HepG2 (cell line): ENCODE data around the gene PRKN. TPM values are rescaled to one million over a fixed set of nuclear protein-coding genes. Genes with fewer than 3 reads are reported as not detected.

ENCODE experiments used
- ATAC-seq: fragments of 200-7000 bp; cut with Tn5 transposase; 3 replicates; pipeline ENCODE4 v1.9.1; 2020; ENCODE audit warnings: mild to moderate bottlenecking, moderate library complexity
- BruUV-seq: library from RNA; stranded (reverse); fragments of 400-500 nt; replicated peaks from 2 replicates; lab custom pipeline; 2021; lab: Mats Ljungman, UMichigan
- CTCF ChIA-PET: fragments of 300-600 bp; formaldehyde crosslinking; extraction: SDS; loops from one replicate; lab custom pipeline; 2021; ENCODE audit warnings: low total read pairs, inconsistent platforms, low intra/inter-chr PET ratio; lab: Yijun Ruan, JAX
- POLR2A ChIA-PET: fragments of 350-600 bp; sonication (Branson Sonifier 250); formaldehyde crosslinking; loops from one replicate; lab custom pipeline; 2020; ENCODE audit warnings: antibody characterized with exemption, inconsistent platforms; lab: Yijun Ruan, JAX
- DNase-seq: peaks from one replicate; pipeline ENCODE4 v3.0.0-alpha.2; 2015; ENCODE audit warnings: low spot score
- FAIRE-seq: peaks from 3 replicates; lab custom pipeline; 2011; peaks lifted over from hg19 to GRCh38; lab: Jason Lieb, UNC
- H2AFZ ChIP-seq: one replicate; pipeline ENCODE4 v1.6.1; 2011; ENCODE audit warnings: low read length, inconsistent platforms
- H3K27ac ChIP-seq: fragments of 300-600 bp; 3 replicates; pipeline ENCODE4 v1.8.0; 2011; ENCODE audit warnings: mixed run types, mild to moderate bottlenecking, mixed read lengths, low read length, inconsistent platforms; ENCODE audit not compliant: insufficient read depth; ENCODE audit errors: extremely low read length
- H3K27me3 ChIP-seq, 2 experiments: fragments of 200-600 bp in 1 of 2; 2 replicates in 1 of 2; 3 replicates in 1 of 2; pipeline versions ENCODE4 v1.6.0 to v1.8.0; 2011; ENCODE audit warnings: low read length in 2 of 2, mild to moderate bottlenecking in 2 of 2, moderate library complexity in 2 of 2, inconsistent platforms in 1 of 2; ENCODE audit not compliant: insufficient read depth in 2 of 2, control insufficient read depth in 1 of 2
- H3K36me3 ChIP-seq, 2 experiments: fragments of 200-600 bp in 1 of 2; replicated peaks in 1 of 2; 2 replicates in 1 of 2; 3 replicates in 1 of 2; pipeline versions ENCODE4 v1.5.1 to v1.8.0; 2011; ENCODE audit warnings: low read length in 2 of 2, inconsistent platforms in 1 of 2; ENCODE audit not compliant: insufficient read depth in 2 of 2, control insufficient read depth in 1 of 2
- H3K4me1 ChIP-seq: 2 replicates; pipeline ENCODE4 v1.5.1; 2012; ENCODE audit warnings: low read length, inconsistent platforms; ENCODE audit not compliant: insufficient read depth
- H3K4me2 ChIP-seq: 2 replicates; pipeline ENCODE4 v1.6.0; 2011; ENCODE audit warnings: low read depth, low read length, inconsistent platforms
- H3K4me3 ChIP-seq, 3 experiments: fragments of 200-600 bp in 1 of 3; sonication (generic), shearing (Covaris generic) in 1 of 3; replicated peaks in 1 of 3; 2 replicates each; pipeline ENCODE4 v1.5.1; 2011 to 2016; ENCODE audit warnings: low read length in 3 of 3, inconsistent platforms in 2 of 3, low read depth in 2 of 3, mild to moderate bottlenecking in 2 of 3, control low read depth in 1 of 3, mixed read lengths in 1 of 3; ENCODE audit not compliant: insufficient read depth in 1 of 3
- H3K79me2 ChIP-seq: one replicate; pipeline ENCODE4 v1.6.1; 2011; ENCODE audit warnings: low read length, inconsistent platforms; ENCODE audit not compliant: insufficient read depth
- H3K9ac ChIP-seq: 2 replicates; pipeline ENCODE4 v1.6.0; 2011; ENCODE audit warnings: mild to moderate bottlenecking, low read depth, low read length, inconsistent platforms; ENCODE audit not compliant: insufficient read depth
- H3K9me3 ChIP-seq: 2 replicates; pipeline ENCODE4 v1.5.1; 2012; ENCODE audit warnings: mild to moderate bottlenecking, low read length
- H4K20me1 ChIP-seq: 2 replicates; pipeline ENCODE4 v1.6.0; 2011; ENCODE audit warnings: inconsistent platforms, mild to moderate bottlenecking, low read length, moderate library complexity; ENCODE audit not compliant: insufficient read depth
- ATF7-NPFF ChIP-seq: sonication (generic); formaldehyde crosslinking; IDR thresholded peaks from 2 replicates; pipeline ENCODE4 v1.8.1; 2023; ENCODE audit warnings: mild to moderate bottlenecking, low read depth, missing genetic modification reagents, moderate library complexity
- BCL6 ChIP-seq: IDR thresholded peaks from 2 replicates; pipeline ENCODE4 v1.6.1; 2016; ENCODE audit warnings: missing genetic modification reagents, missing compliant biosample characterization
- CBX1 ChIP-seq: IDR thresholded peaks from one replicate; pipeline ENCODE4 v1.6.1; 2016; ENCODE audit warnings: antibody characterized with exemption, low read depth
- GTF2F1 ChIP-seq: fragments of 150-350 bp; IDR thresholded peaks from 2 replicates; pipeline ENCODE4 v1.6.1; 2014; ENCODE audit warnings: low read length
- NFE2L1 ChIP-seq: sonication (generic); formaldehyde crosslinking; IDR thresholded peaks from 2 replicates; pipeline ENCODE4 v1.4.0; 2020; ENCODE audit warnings: missing genetic modification reagents, mild to moderate bottlenecking, borderline replicate concordance
- NR2F1 ChIP-seq, 2 experiments: fragments of 450-650 bp in 1 of 2; formaldehyde crosslinking in 1 of 2; IDR thresholded peaks; 2 replicates each; pipeline versions ENCODE4 v1.5.0 to v1.6.1; 2016 to 2020; ENCODE audit warnings: mild to moderate bottlenecking in 1 of 2, missing compliant biosample characterization in 1 of 2, missing genetic modification reagents in 1 of 2, moderate library complexity in 1 of 2
- RFX1 ChIP-seq: fragments of 450-650 bp; IDR thresholded peaks from 2 replicates; pipeline ENCODE4 v1.6.1; 2017
- SKI ChIP-seq: fragments of 450-650 bp; IDR thresholded peaks from one replicate; pipeline ENCODE4 v1.6.1; 2018; ENCODE audit warnings: mild to moderate bottlenecking; ENCODE audit not compliant: partially characterized antibody
- TBL1XR1 ChIP-seq: fragments of 150-350 bp; IDR thresholded peaks from 2 replicates; pipeline ENCODE4 v1.6.1; 2014; ENCODE audit warnings: borderline replicate concordance, low read length; ENCODE audit not compliant: partially characterized antibody
- TOPORS ChIP-seq: sonication (generic); formaldehyde crosslinking; IDR thresholded peaks from 2 replicates; pipeline ENCODE4 v1.8.0; 2023; ENCODE audit warnings: mild to moderate bottlenecking, missing genetic modification reagents
- ZBTB42 ChIP-seq: sonication (generic); formaldehyde crosslinking; IDR thresholded peaks from 2 replicates; pipeline ENCODE4 v1.5.0; 2020; ENCODE audit warnings: mild to moderate bottlenecking, missing genetic modification reagents
- ZNF101 ChIP-seq: sonication (generic); formaldehyde crosslinking; IDR thresholded peaks from 2 replicates; pipeline ENCODE4 v1.4.0; 2020; ENCODE audit warnings: mild to moderate bottlenecking, low read depth, missing genetic modification reagents, borderline replicate concordance
- ZNF577 ChIP-seq: sonication (generic); formaldehyde crosslinking; IDR thresholded peaks from 2 replicates; pipeline ENCODE4 v1.4.0; 2020; ENCODE audit warnings: mild to moderate bottlenecking, low read depth, missing genetic modification reagents, borderline replicate concordance
- ZNF615 ChIP-seq: sonication (generic); formaldehyde crosslinking; IDR thresholded peaks from 2 replicates; pipeline ENCODE4 v1.5.0; 2020; ENCODE audit warnings: mild to moderate bottlenecking, missing genetic modification reagents, borderline replicate concordance
- ZNF720 ChIP-seq: sonication (generic); formaldehyde crosslinking; IDR thresholded peaks from 2 replicates; pipeline ENCODE4 v1.4.0; 2020; ENCODE audit warnings: missing genetic modification reagents
- WGBS: methylation state at CpG from one replicate; pipeline ENCODE4 v1.1.6; 2017; ENCODE audit warnings: low lambda C conversion rate; 5-methylcytosine and 5-hydroxymethylcytosine counted together
- in situ Hi-C: cut with HindIII; loops from 2 replicates; pipeline ENCODE4 v1.10.0; 2017; ENCODE audit warnings: low pct_unique_long_range_greater_than_20kb; ENCODE audit not compliant: extremely low pct_ligation_motif_present
- intact Hi-C: fragments of 100-400 bp; cut with micrococcal nuclease; formaldehyde crosslinking; loops from one replicate; pipeline ENCODE4 v1.10.0; 2022; ENCODE audit not compliant: unreplicated experiment
- polyA plus RNA-seq, 8 experiments: library from polyadenylated mRNA; depleted of rRNA in 3 of 8; stranded (reverse) in 7 of 8; unstranded in 1 of 8; fragments of >200 nt; fragmentation: Illumina TruSeq in 4 of 8; extraction: Trizol in 4 of 8; gene quantifications; 2 replicates each; pipeline versions ENCODE4 v1.2.1 to v1.2.3, GENCODE V29; 2011 to 2016; ENCODE audit warnings: low read depth in 4 of 8, missing spikeins in 1 of 8, mixed read lengths in 1 of 8; ENCODE audit not compliant: insufficient read depth in 1 of 8
- total RNA-seq, 5 experiments: library from RNA; depleted of rRNA; stranded (reverse); fragments of >200 nt; fragmentation: Illumina TruSeq; extraction: Trizol; gene quantifications; 2 replicates each; pipeline ENCODE4 v1.2.3, GENCODE V29; 2016; ENCODE audit warnings: low read depth in 1 of 5

PRKN gene
- total and polyA plus RNA-seq, 2 of the 13 experiments (the other 11 are each of a cell fraction or from before 2014, with no cell fraction given): 0.31 to 0.44 TPM

GRCh38 chr6:162267126-162267525 lies 460.4 kb downstream of the PRKN start:
- no peak for TF ChIP-seq TOPORS
- CTCF ChIA-PET: no interaction called here

GRCh38 chr6:162264581-162264980 lies 463.0 kb downstream of the PRKN start:
- TF ChIP-seq SKI: no peak
- no peak for TF ChIP-seq RFX1
- no peak for TF ChIP-seq CBX1
- no peak for TF ChIP-seq ZNF720 (CRISPR knock-in tag)
- TF ChIP-seq TBL1XR1: no peak
- no peak for TF ChIP-seq NR2F1 (CRISPR knock-in tag; IDR thresholded peaks at IDR 0.05)
- no peak for TF ChIP-seq GTF2F1
- TF ChIP-seq ZNF615 (CRISPR knock-in tag): no peak
- no peak for TF ChIP-seq ZNF101
- no peak for TF ChIP-seq ATF7-NPFF
- no peak for TF ChIP-seq ZBTB42 (CRISPR knock-in tag)
- TF ChIP-seq NFE2L1 (CRISPR knock-in tag): no peak
- TF ChIP-seq BCL6 (CRISPR knock-in tag): no peak
- no peak for TF ChIP-seq ZNF577 (CRISPR knock-in tag)
- ChIA-PET CTCF (no interaction called here), POLR2A (no interaction called here)
- no peak overlapping the region for H3K4me2 ChIP-seq
- H3K4me3 ChIP-seq: no peak overlapping the region
- no peaks in the 10 kb centered on the region for H4K20me1 ChIP-seq
- no peak overlapping the region for H3K27ac ChIP-seq
- intact Hi-C loops: no loop called here
- ATAC-seq (no peak), DNase-seq (no peak), FAIRE-seq (no peak)
- H3K79me2 ChIP-seq: no peaks in the 10 kb centered on the region
- no peak overlapping the region for H2AFZ ChIP-seq
- BruUV-seq: no TSS peak
- no peaks in the 10 kb centered on the region for H3K27me3 ChIP-seq
- H3K4me1 ChIP-seq: no peaks in the 10 kb centered on the region
- in situ Hi-C loops: no loop called here
- no peak overlapping the region for H3K9ac ChIP-seq
- peaks cover 10% of the 10 kb centered on the region for H3K9me3 ChIP-seq
- no peaks in the 10 kb centered on the region for H3K36me3 ChIP-seq
- WGBS: 52% methylated on average over 6 of the region's 6 CpGs

More at GRCh38 chr6:162267126-162267525, 460.4 kb downstream of the PRKN start:
- no peak overlapping the region for H3K9ac ChIP-seq
- intact Hi-C loops (no loop called here), in situ Hi-C loops (no loop called here)
- H3K79me2 ChIP-seq: no peaks in the 10 kb centered on the region
- FAIRE-seq (no peak), ATAC-seq (no peak), DNase-seq (no peak)
- no peaks in the 10 kb centered on the region; the same call in 1 of the 2 replicates for H3K9me3 ChIP-seq
- no TSS peak for BruUV-seq
- H3K36me3 ChIP-seq: no peaks in the 10 kb centered on the region
- H3K27ac ChIP-seq: no peak overlapping the region
- H4K20me1 ChIP-seq: no peaks in the 10 kb centered on the region
- 4% methylated on average over 4 of the region's 4 CpGs for WGBS
- no peak overlapping the region for H3K4me3 ChIP-seq
- POLR2A ChIA-PET: no interaction called here
- H3K27me3 ChIP-seq: no peaks in the 10 kb centered on the region
- H3K4me1 ChIP-seq: no peaks in the 10 kb centered on the region
- no peak overlapping the region for H3K4me2 ChIP-seq
- H2AFZ ChIP-seq: no peak overlapping the region
